ENCODE measurements around the gene GNAI3. TPM values are rescaled to one million over a fixed set of nuclear protein-coding genes. Genes with fewer than 3 reads are reported as not detected.

GNAI3 gene
- total and polyA plus RNA-seq, 10 of the 15 experiments (the other 5 are each of a cell fraction or from before 2014, with no cell fraction given): 5.9 to 13.8 (median 8.0) TPM

DNA sequence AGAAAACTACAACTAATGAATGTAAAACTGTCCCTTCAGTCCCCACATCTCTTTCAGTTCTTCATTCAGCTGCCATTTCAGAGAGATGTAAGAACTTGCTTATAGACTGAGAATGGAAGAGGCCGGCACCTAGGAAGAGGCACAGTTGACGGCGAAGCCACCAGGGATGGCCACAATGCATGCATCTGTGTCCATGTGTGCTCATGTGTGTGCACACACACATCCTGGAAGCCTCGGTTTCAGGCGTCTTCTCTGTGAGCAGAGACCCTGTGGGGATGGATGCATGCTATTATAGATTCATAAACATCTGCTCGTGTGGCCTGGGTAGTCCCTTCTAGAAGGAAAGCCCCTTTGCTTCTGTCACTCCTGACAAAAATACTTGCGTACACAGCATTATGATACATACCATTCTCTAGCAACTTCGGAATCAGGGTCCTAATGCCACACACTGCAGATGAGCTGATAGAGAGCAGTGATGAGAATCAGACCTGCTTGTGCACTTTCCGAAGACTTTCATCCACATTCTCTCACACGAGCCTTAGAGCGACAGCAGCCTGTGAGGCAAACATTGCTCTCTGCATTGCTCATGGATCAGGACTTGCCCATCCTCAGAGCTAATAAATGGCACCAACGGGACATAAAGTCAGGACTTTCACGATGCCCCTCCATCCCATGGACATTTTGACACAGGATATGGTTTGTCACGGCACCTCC, 21.2 kb upstream of the GNAI3 start (continued):
- TF ChIP-seq, protein P1, sequence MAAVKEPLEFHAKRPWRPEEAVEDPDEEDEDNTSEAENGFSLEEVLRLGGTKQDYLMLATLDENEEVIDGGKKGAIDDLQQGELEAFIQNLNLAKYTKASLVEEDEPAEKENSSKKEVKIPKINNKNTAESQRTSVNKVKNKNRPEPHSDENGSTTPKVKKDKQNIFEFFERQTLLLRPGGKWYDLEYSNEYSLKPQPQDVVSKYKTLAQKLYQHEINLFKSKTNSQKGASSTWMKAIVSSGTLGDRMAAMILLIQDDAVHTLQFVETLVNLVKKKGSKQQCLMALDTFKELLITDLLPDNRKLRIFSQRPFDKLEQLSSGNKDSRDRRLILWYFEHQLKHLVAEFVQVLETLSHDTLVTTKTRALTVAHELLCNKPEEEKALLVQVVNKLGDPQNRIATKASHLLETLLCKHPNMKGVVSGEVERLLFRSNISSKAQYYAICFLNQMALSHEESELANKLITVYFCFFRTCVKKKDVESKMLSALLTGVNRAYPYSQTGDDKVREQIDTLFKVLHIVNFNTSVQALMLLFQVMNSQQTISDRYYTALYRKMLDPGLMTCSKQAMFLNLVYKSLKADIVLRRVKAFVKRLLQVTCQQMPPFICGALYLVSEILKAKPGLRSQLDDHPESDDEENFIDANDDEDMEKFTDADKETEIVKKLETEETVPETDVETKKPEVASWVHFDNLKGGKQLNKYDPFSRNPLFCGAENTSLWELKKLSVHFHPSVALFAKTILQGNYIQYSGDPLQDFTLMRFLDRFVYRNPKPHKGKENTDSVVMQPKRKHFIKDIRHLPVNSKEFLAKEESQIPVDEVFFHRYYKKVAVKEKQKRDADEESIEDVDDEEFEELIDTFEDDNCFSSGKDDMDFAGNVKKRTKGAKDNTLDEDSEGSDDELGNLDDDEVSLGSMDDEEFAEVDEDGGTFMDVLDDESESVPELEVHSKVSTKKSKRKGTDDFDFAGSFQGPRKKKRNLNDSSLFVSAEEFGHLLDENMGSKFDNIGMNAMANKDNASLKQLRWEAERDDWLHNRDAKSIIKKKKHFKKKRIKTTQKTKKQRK (IDR thresholded peaks at IDR 0.05; ENCODE audit: low read depth, low read length): no peak
- TF ChIP-seq, protein P2, sequence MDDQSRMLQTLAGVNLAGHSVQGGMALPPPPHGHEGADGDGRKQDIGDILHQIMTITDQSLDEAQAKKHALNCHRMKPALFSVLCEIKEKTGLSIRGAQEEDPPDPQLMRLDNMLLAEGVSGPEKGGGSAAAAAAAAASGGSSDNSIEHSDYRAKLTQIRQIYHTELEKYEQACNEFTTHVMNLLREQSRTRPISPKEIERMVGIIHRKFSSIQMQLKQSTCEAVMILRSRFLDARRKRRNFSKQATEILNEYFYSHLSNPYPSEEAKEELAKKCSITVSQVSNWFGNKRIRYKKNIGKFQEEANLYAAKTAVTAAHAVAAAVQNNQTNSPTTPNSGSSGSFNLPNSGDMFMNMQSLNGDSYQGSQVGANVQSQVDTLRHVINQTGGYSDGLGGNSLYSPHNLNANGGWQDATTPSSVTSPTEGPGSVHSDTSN (IDR thresholded peaks at IDR 0.05; ENCODE audit: insufficient replicate concordance, low read depth, low read length): no peak
- TF ChIP-seq ZSCAN29 (IDR thresholded peaks at IDR 0.05) (no peak), BMI1 (IDR thresholded peaks at IDR 0.05; ENCODE audit: borderline replicate concordance) (no peak), POU2F2 (IDR thresholded peaks at IDR 0.05; ENCODE audit: borderline replicate concordance, low read depth, low read length) (peak; percentile 80; the same call in 1 of the 3 replicates), BACH1 (IDR thresholded peaks at IDR 0.05; ENCODE audit: borderline replicate concordance) (no peak), GABPA (IDR thresholded peaks at IDR 0.05; ENCODE audit: low read depth) (no peak), SRF (IDR thresholded peaks at IDR 0.05; ENCODE audit: low read depth in 2 of 2, low read length in 2 of 2) (no peak), RUNX3 (IDR thresholded peaks at IDR 0.05; ENCODE audit: low read length) (peak; percentile 51; the same call in 1 of the 2 replicates), CBFB (IDR thresholded peaks at IDR 0.05; ENCODE audit: low read depth) (no peak), ZNF622 (IDR thresholded peaks at IDR 0.05) (no peak), HDAC2 (IDR thresholded peaks at IDR 0.05) (no peak), ZZZ3 (IDR thresholded peaks at IDR 0.05; ENCODE audit: control insufficient read depth, insufficient read length, low read depth) (no peak), EZH2 (IDR thresholded peaks at IDR 0.05; ENCODE audit: borderline replicate concordance, control insufficient read depth, low read depth, low read length) (no peak), TARDBP (IDR thresholded peaks at IDR 0.05; ENCODE audit: borderline replicate concordance) (no peak), RAD21 (IDR thresholded peaks at IDR 0.05; ENCODE audit: insufficient read depth, low read depth, low read length) (no peak)
- TF ChIP-seq, protein P3, sequence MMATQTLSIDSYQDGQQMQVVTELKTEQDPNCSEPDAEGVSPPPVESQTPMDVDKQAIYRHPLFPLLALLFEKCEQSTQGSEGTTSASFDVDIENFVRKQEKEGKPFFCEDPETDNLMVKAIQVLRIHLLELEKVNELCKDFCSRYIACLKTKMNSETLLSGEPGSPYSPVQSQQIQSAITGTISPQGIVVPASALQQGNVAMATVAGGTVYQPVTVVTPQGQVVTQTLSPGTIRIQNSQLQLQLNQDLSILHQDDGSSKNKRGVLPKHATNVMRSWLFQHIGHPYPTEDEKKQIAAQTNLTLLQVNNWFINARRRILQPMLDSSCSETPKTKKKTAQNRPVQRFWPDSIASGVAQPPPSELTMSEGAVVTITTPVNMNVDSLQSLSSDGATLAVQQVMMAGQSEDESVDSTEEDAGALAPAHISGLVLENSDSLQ (IDR thresholded peaks at IDR 0.05): peak; percentile 91
- TF ChIP-seq, protein P4, sequence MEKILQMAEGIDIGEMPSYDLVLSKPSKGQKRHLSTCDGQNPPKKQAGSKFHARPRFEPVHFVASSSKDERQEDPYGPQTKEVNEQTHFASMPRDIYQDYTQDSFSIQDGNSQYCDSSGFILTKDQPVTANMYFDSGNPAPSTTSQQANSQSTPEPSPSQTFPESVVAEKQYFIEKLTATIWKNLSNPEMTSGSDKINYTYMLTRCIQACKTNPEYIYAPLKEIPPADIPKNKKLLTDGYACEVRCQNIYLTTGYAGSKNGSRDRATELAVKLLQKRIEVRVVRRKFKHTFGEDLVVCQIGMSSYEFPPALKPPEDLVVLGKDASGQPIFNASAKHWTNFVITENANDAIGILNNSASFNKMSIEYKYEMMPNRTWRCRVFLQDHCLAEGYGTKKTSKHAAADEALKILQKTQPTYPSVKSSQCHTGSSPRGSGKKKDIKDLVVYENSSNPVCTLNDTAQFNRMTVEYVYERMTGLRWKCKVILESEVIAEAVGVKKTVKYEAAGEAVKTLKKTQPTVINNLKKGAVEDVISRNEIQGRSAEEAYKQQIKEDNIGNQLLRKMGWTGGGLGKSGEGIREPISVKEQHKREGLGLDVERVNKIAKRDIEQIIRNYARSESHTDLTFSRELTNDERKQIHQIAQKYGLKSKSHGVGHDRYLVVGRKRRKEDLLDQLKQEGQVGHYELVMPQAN (conservative IDR thresholded peaks at IDR 0.05): no peak; the same call in 1 of the 2 replicates
- TF ChIP-seq, protein P5, sequence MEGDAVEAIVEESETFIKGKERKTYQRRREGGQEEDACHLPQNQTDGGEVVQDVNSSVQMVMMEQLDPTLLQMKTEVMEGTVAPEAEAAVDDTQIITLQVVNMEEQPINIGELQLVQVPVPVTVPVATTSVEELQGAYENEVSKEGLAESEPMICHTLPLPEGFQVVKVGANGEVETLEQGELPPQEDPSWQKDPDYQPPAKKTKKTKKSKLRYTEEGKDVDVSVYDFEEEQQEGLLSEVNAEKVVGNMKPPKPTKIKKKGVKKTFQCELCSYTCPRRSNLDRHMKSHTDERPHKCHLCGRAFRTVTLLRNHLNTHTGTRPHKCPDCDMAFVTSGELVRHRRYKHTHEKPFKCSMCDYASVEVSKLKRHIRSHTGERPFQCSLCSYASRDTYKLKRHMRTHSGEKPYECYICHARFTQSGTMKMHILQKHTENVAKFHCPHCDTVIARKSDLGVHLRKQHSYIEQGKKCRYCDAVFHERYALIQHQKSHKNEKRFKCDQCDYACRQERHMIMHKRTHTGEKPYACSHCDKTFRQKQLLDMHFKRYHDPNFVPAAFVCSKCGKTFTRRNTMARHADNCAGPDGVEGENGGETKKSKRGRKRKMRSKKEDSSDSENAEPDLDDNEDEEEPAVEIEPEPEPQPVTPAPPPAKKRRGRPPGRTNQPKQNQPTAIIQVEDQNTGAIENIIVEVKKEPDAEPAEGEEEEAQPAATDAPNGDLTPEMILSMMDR (IDR thresholded peaks at IDR 0.05 in 2 of 3, conservative IDR thresholded peaks at IDR 0.05 in 1 of 3; ENCODE audit: control insufficient read depth in 2 of 3, extremely low read depth in 1 of 3, insufficient read depth in 1 of 3, low read depth in 3 of 3, low read length in 3 of 3): no peak
